Measurements from ENCODE around the gene RGS6. TPM values are rescaled to one million over a fixed set of nuclear protein-coding genes. Genes with fewer than 3 reads are reported as not detected.

The RGS6 gene
- total RNA-seq, 1 donor from 2014 or later, result 0.24 TPM

DNA sequence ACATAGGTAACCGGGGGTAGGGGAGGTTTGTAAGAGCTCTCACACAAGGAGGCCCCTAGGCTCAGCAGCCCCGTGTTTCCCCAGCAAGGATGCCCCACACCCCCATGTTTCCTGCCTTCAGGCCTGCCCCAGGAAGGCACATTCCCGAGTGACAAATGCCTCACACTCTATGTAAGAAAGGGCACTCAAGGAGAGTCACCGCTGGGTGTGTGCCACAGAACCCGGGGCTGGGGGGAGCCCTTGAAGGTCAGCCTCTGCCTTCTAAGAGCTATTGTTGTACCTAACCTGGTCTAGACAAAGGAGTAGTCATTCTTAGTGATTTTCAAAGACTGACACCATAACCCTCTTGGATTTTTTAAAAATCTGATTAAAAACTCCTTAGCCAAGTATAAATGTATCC is 628.1 kb downstream of the RGS6 start:
- Mint-ChIP-seq H3K27me3 (ENCODE audit: unreplicated experiment) (no peaks in the 10 kb centered on the region), H3K4me3 (ENCODE audit: unreplicated experiment) (no peak overlapping the region), H3K9me3 (ENCODE audit: unreplicated experiment) (no peaks in the 10 kb centered on the region), H3K27ac (ENCODE audit: unreplicated experiment) (no peak overlapping the region), H3K4me1 (ENCODE audit: unreplicated experiment) (peaks cover 11% of the 10 kb centered on the region), H3K36me3 (ENCODE audit: unreplicated experiment) (no peaks in the 10 kb centered on the region)
- DNase-seq (ENCODE audit: extremely low spot score, unreplicated experiment), result no peak
- TF ChIP-seq, protein P1, sequence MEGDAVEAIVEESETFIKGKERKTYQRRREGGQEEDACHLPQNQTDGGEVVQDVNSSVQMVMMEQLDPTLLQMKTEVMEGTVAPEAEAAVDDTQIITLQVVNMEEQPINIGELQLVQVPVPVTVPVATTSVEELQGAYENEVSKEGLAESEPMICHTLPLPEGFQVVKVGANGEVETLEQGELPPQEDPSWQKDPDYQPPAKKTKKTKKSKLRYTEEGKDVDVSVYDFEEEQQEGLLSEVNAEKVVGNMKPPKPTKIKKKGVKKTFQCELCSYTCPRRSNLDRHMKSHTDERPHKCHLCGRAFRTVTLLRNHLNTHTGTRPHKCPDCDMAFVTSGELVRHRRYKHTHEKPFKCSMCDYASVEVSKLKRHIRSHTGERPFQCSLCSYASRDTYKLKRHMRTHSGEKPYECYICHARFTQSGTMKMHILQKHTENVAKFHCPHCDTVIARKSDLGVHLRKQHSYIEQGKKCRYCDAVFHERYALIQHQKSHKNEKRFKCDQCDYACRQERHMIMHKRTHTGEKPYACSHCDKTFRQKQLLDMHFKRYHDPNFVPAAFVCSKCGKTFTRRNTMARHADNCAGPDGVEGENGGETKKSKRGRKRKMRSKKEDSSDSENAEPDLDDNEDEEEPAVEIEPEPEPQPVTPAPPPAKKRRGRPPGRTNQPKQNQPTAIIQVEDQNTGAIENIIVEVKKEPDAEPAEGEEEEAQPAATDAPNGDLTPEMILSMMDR (IDR thresholded peaks at IDR 0.05), result no peak

- no peak overlapping the region for H3K27ac Mint-ChIP-seq (ENCODE audit: unreplicated experiment)
- DNase-seq (ENCODE audit: extremely low spot score, unreplicated experiment), result no peak
Measured at GRCh38 chr14:72560889-72561493, 628.8 kb downstream of the RGS6 start.

GRCh38 chr14:72562300-72562699 is 630.1 kb downstream of the RGS6 start:
- Mint-ChIP-seq H3K9me3 (ENCODE audit: unreplicated experiment) (no peaks in the 10 kb centered on the region), H3K4me3 (ENCODE audit: unreplicated experiment) (no peak overlapping the region), H3K27me3 (ENCODE audit: unreplicated experiment) (no peaks in the 10 kb centered on the region), H3K27ac (ENCODE audit: unreplicated experiment) (no peak overlapping the region), H3K4me1 (ENCODE audit: unreplicated experiment) (peaks cover 11% of the 10 kb centered on the region), H3K36me3 (ENCODE audit: unreplicated experiment) (no peaks in the 10 kb centered on the region)
- DNase-seq (ENCODE audit: extremely low spot score, unreplicated experiment), result no peak
- TF ChIP-seq, protein P1 (IDR thresholded peaks at IDR 0.05), result no peak

More at GRCh38 chr14:72560889-72561493, 628.8 kb downstream of the RGS6 start:
- Mint-ChIP-seq H3K36me3 (ENCODE audit: unreplicated experiment) (no peaks in the 10 kb centered on the region), H3K9me3 (ENCODE audit: unreplicated experiment) (no peaks in the 10 kb centered on the region), H3K4me1 (ENCODE audit: unreplicated experiment) (peaks cover 11% of the 10 kb centered on the region), H3K4me3 (ENCODE audit: unreplicated experiment) (no peak overlapping the region), H3K27me3 (ENCODE audit: unreplicated experiment) (no peaks in the 10 kb centered on the region)
- TF ChIP-seq, protein P1 (IDR thresholded peaks at IDR 0.05), result no peak

GRCh38 chr14:72563676-72564075 is 631.4 kb downstream of the RGS6 start:
- Mint-ChIP-seq H3K4me1 (ENCODE audit: unreplicated experiment) (peaks cover 9% of the 10 kb centered on the region), H3K36me3 (ENCODE audit: unreplicated experiment) (no peaks in the 10 kb centered on the region), H3K27me3 (ENCODE audit: unreplicated experiment) (no peaks in the 10 kb centered on the region), H3K4me3 (ENCODE audit: unreplicated experiment) (no peak overlapping the region), H3K9me3 (ENCODE audit: unreplicated experiment) (no peaks in the 10 kb centered on the region), H3K27ac (ENCODE audit: unreplicated experiment) (no peak overlapping the region)
- TF ChIP-seq, protein P1 (IDR thresholded peaks at IDR 0.05), result no peak
- no peak for DNase-seq (ENCODE audit: extremely low spot score, unreplicated experiment)

DNA sequence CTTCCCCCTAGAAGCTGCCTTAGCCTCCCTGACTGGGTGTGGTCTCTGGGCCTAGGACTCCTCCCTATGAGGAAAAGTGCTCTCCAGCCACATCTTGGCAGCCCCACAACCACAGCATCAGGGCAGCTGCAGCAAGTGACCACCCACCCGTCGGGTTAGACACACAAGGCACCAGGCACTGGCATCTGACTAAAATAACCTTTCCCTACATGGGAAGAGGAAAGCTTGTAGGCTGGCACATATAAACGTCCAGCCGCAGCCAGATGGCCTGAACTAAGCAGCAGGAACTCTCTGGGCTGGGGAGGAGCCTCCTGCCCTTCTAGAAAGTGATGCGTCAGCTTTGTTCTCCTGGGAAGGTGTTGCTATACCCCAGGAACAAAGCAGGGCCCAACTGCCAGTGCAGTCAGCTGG is 632.9 kb downstream of the RGS6 start:
- Mint-ChIP-seq H3K27me3 (ENCODE audit: unreplicated experiment) (no peaks in the 10 kb centered on the region), H3K9me3 (ENCODE audit: unreplicated experiment) (no peaks in the 10 kb centered on the region), H3K4me3 (ENCODE audit: unreplicated experiment) (no peak overlapping the region), H3K36me3 (ENCODE audit: unreplicated experiment) (no peaks in the 10 kb centered on the region), H3K27ac (ENCODE audit: unreplicated experiment) (no peak overlapping the region), H3K4me1 (ENCODE audit: unreplicated experiment) (no peaks in the 10 kb centered on the region)
- TF ChIP-seq, protein P1 (IDR thresholded peaks at IDR 0.05), result no peak
- DNase-seq (ENCODE audit: extremely low spot score, unreplicated experiment), result no peak

All from osteocyte (in vitro differentiated cells).